Tibial nerve (tissue), 4 donors: ENCODE measurements around the gene GALNT14. TPM values are rescaled to one million over a fixed set of nuclear protein-coding genes. Genes with fewer than 3 reads are reported as not detected.

Experiments
- DNase-seq, 2 donors: peaks; one replicate each; pipeline ENCODE4 v3.0.0-alpha.2; 2019; ENCODE audit warnings: low spot score in 2 of 2
- H3K27ac ChIP-seq, 4 donors: fragments of 200-600 bp; sonication (generic) in 3 of 4; one replicate each; pipeline ENCODE4 v1.5.1; 2017 to 2019; ENCODE audit warnings: mild to moderate bottlenecking in 1 of 4
- H3K27me3 ChIP-seq, 2 donors: fragments of 200-600 bp; sonication (generic) in 1 of 2; one replicate each; pipeline versions ENCODE4 v1.5.1 to v1.6.0; 2017 to 2019
- H3K36me3 ChIP-seq, 3 donors: fragments of 200-600 bp; sonication (generic); one replicate each; pipeline ENCODE4 v1.5.1; 2018 to 2019
- H3K4me1 ChIP-seq, 4 donors: fragments of 200-600 bp; sonication (generic) in 3 of 4; one replicate each; pipeline ENCODE4 v1.5.1; 2017 to 2019
- H3K4me3 ChIP-seq, 4 donors: fragments of 200-600 bp; sonication (generic) in 3 of 4; one replicate each; pipeline ENCODE4 v1.5.1; 2017 to 2019; ENCODE audit warnings: mild to moderate bottlenecking in 1 of 4, moderate library complexity in 1 of 4
- H3K9me3 ChIP-seq, 4 donors: fragments of 200-600 bp; sonication (generic) in 3 of 4; one replicate each; pipeline ENCODE4 v1.5.1; 2017 to 2019
- EP300 ChIP-seq, 2 donors: sonication (generic); formaldehyde crosslinking; IDR thresholded peaks; one replicate each; pipeline ENCODE4 v1.6.1; 2017; ENCODE audit warnings: antibody characterized with exemption in 2 of 2, mild to moderate bottlenecking in 1 of 2
- POLR2A ChIP-seq, 2 donors: fragments of 450-650 bp; IDR thresholded peaks; one replicate each; pipeline ENCODE4 v1.6.1; 2017; ENCODE audit warnings: antibody characterized with exemption in 2 of 2, mild to moderate bottlenecking in 2 of 2, moderate library complexity in 2 of 2
- whole genome bisulfite sequencing, 2 donors: methylation state at CpG; one replicate each; pipeline ENCODE4 v1.1.5; 2018; 5-methylcytosine and 5-hydroxymethylcytosine counted together
- total RNA-seq, 4 donors: library from RNA; depleted of rRNA; stranded (reverse); fragments of >200 nt; gene quantifications; one replicate each; pipeline ENCODE4 v1.1.0, GENCODE V29; 2016
- TF ChIP-seq, protein P1 (sequence below), 5 experiments: fragments of 200-600 bp in 3 of 5; fragments of 450-650 bp in 2 of 5; sonication (generic) in 3 of 5; IDR thresholded peaks; one replicate each; pipeline ENCODE4 v1.5.1; 2016 to 2019; ENCODE audit warnings: antibody characterized with exemption in 5 of 5, mild to moderate bottlenecking in 3 of 5, moderate library complexity in 2 of 5

The GALNT14 gene
- total RNA-seq, 4 donors from 2014 or later: 0.21 to 4.2 (median 0.78) TPM; not detected in 1

DNA sequence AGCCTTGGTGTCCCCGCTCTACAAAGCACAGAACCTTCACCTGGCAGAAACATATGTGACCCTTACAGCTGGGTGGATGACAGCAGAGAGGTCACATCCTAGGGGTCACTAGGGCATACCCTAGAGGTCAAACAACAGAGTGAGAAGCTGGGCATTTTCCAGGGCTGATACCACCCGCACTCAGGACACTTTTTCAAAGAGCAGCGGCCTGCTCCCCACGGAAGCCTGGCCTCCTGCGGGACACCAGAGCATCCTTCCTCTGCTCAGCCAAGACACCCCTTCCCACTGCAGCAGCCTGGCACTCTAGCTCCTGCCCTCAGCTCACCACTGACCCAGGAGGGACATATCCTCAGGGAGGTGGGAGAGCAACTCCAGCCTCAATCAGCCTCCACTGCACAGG is 86.0 kb downstream of the GALNT14 start:
- DNase-seq: no peak
- Histone ChIP-seq H3K4me3 (no peak overlapping the region), H3K27me3 (no peaks in the 10 kb centered on the region), H3K27ac (no peak overlapping the region), H3K9me3 (no peaks in the 10 kb centered on the region), H3K36me3 (no peaks in the 10 kb centered on the region), H3K4me1 (no peaks in the 10 kb centered on the region)
- 91 to 100% methylated on average over 3 to 5 of the region's 5 CpGs for WGBS, 2 donors
- TF ChIP-seq, protein P1, sequence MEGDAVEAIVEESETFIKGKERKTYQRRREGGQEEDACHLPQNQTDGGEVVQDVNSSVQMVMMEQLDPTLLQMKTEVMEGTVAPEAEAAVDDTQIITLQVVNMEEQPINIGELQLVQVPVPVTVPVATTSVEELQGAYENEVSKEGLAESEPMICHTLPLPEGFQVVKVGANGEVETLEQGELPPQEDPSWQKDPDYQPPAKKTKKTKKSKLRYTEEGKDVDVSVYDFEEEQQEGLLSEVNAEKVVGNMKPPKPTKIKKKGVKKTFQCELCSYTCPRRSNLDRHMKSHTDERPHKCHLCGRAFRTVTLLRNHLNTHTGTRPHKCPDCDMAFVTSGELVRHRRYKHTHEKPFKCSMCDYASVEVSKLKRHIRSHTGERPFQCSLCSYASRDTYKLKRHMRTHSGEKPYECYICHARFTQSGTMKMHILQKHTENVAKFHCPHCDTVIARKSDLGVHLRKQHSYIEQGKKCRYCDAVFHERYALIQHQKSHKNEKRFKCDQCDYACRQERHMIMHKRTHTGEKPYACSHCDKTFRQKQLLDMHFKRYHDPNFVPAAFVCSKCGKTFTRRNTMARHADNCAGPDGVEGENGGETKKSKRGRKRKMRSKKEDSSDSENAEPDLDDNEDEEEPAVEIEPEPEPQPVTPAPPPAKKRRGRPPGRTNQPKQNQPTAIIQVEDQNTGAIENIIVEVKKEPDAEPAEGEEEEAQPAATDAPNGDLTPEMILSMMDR (IDR thresholded peaks at IDR 0.05): no peak
- TF ChIP-seq POLR2A (IDR thresholded peaks at IDR 0.05) (no peak), EP300 (IDR thresholded peaks at IDR 0.05) (no peak)

GRCh38 chr2:31051258-31052140 is 86.7 kb downstream of the GALNT14 start:
- no peaks in the 10 kb centered on the region for H3K4me1 ChIP-seq
- no peaks in the 10 kb centered on the region for H3K36me3 ChIP-seq
- DNase-seq: no peak
- H3K27me3 ChIP-seq: no peaks in the 10 kb centered on the region
- H3K27ac ChIP-seq: no peak overlapping the region
- no peaks in the 10 kb centered on the region for H3K9me3 ChIP-seq
- TF ChIP-seq, protein P1 (IDR thresholded peaks at IDR 0.05): no peak
- TF ChIP-seq EP300 (IDR thresholded peaks at IDR 0.05): no peak
- no peak for TF ChIP-seq POLR2A (IDR thresholded peaks at IDR 0.05)
- no peak overlapping the region for H3K4me3 ChIP-seq
- 74 to 80% methylated on average over 9 of the region's 9 CpGs for WGBS, 2 donors

DNA sequence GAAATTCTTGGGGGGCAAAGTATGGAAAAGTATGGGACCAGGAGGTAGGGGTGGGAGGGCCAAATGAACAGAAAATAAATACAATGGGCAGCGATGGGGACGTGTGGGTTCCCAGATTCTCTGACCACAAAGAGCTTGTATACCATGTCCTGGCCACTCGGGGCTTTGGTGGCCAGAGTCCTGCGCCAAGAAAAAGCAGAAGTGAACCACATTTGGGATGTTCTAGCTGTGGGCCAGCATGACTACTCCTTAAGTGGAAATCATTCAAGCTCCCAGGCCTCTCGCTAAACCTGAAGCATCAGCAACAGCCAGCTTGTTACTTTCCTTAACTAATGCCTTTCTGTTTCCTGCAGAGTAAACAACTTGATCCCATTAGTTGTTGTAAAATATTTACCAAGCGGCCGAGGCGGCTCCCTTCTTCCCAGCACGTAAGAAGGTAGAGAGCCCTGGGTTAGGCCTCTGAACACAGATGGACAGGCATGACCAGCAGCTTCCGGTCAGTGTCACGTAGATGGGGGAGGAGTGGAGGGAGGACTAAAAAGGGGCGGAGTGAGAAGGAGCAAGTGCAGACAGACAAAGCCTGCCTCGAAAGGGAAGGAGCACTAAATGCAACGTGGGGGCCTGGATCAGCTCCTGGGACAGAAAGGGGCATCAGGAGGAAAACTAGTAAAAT is 88.2 kb downstream of the GALNT14 start:
- Histone ChIP-seq H3K4me3 (no peak overlapping the region), H3K27ac (no peak overlapping the region), H3K36me3 (no peaks in the 10 kb centered on the region), H3K27me3 (no peaks in the 10 kb centered on the region), H3K4me1 (no peaks in the 10 kb centered on the region), H3K9me3 (no peaks in the 10 kb centered on the region)
- DNase-seq: no peak
- 62 to 64% methylated on average over 14 of the region's 14 CpGs for WGBS, 2 donors
- TF ChIP-seq POLR2A (IDR thresholded peaks at IDR 0.05): no peak
- TF ChIP-seq EP300 (IDR thresholded peaks at IDR 0.05): no peak
- TF ChIP-seq, protein P1 (IDR thresholded peaks at IDR 0.05): no peak

- TF ChIP-seq EP300 (IDR thresholded peaks at IDR 0.05) (no peak), POLR2A (IDR thresholded peaks at IDR 0.05) (no peak)
- TF ChIP-seq, protein P1 (IDR thresholded peaks at IDR 0.05): no peak
- no peaks in the 10 kb centered on the region for H3K4me1 ChIP-seq
- no peak overlapping the region for H3K4me3 ChIP-seq
- H3K27ac ChIP-seq: no peak overlapping the region
- 80 to 92% methylated on average over 3 of the region's 3 CpGs for WGBS, 2 donors
- H3K36me3 ChIP-seq: no peaks in the 10 kb centered on the region
- no peaks in the 10 kb centered on the region for H3K27me3 ChIP-seq
- H3K9me3 ChIP-seq: no peaks in the 10 kb centered on the region
- DNase-seq: no peak
Measured at GRCh38 chr2:31049264-31049663, 89.0 kb downstream of the GALNT14 start.

DNA sequence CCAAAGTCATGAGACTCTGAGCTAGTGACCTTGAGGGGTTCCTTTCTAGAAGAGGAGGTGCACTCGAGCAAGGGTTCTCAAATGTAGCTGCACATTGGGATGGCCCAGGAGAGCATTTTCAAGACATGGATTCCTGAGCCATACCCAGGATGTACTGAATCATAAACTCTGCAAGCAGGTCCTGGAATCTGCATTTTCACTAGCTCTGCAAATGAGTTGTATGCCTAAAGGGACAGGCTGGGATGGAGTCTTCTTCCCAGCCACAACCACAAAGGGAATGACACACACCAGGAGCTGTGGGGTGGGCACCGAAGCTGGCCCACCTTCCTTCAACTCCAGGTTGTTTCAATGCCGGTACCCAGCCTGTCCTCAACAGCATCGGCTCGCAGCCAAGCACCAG is 90.6 kb downstream of the GALNT14 start:
- Histone ChIP-seq H3K4me3 (no peak overlapping the region), H3K4me1 (no peaks in the 10 kb centered on the region), H3K9me3 (no peaks in the 10 kb centered on the region), H3K36me3 (no peaks in the 10 kb centered on the region), H3K27ac (no peak overlapping the region), H3K27me3 (no peaks in the 10 kb centered on the region)
- TF ChIP-seq POLR2A (IDR thresholded peaks at IDR 0.05) (no peak), EP300 (IDR thresholded peaks at IDR 0.05) (no peak)
- TF ChIP-seq, protein P1 (IDR thresholded peaks at IDR 0.05): no peak
- DNase-seq: no peak
- 73 to 85% methylated on average over 5 of the region's 5 CpGs for WGBS, 2 donors
